Sigmoid colon (tissue), 7 donors: ENCODE measurements around the gene ZNF578. TPM values are rescaled to one million over a fixed set of nuclear protein-coding genes. Genes with fewer than 3 reads are reported as not detected.

Experiments
- DNase-seq: peaks from one replicate; pipeline ENCODE4 v3.0.0-alpha.2; 2019
- H3K27ac ChIP-seq, 4 donors: fragments of 200-600 bp; sonication (generic); one replicate each; pipeline ENCODE4 v1.5.1; 2016 to 2019; ENCODE audit warnings: mild to moderate bottlenecking in 1 of 4
- H3K27me3 ChIP-seq, 3 donors: fragments of 200-600 bp; sonication (generic); one replicate each; pipeline ENCODE4 v1.5.1; 2019; ENCODE audit warnings: mild to moderate bottlenecking in 1 of 3
- H3K36me3 ChIP-seq, 4 donors: fragments of 200-600 bp; sonication (generic); one replicate each; pipeline ENCODE4 v1.5.1; 2016 to 2019
- H3K4me1 ChIP-seq, 4 donors: fragments of 200-600 bp; sonication (generic); one replicate each; pipeline ENCODE4 v1.5.1; 2017 to 2019
- H3K4me3 ChIP-seq, 4 donors: fragments of 200-600 bp; sonication (generic); one replicate each; pipeline ENCODE4 v1.5.1; 2017 to 2019; ENCODE audit warnings: mild to moderate bottlenecking in 2 of 4, moderate library complexity in 1 of 4
- H3K9me3 ChIP-seq, 4 donors: fragments of 200-600 bp in 3 of 4; sonication (generic) in 3 of 4; one replicate each; pipeline versions ENCODE4 v1.5.1 to v1.6.1; 2013 to 2019
- EP300 ChIP-seq, 4 donors: sonication (generic); formaldehyde crosslinking; IDR thresholded peaks; one replicate each; pipeline ENCODE4 v1.6.1; 2017; ENCODE audit warnings: antibody characterized with exemption in 4 of 4
- POLR2A ChIP-seq, 2 donors: fragments of 450-650 bp; IDR thresholded peaks; one replicate each; pipeline ENCODE4 v1.6.1; 2016; ENCODE audit warnings: antibody characterized with exemption in 2 of 2, mild to moderate bottlenecking in 2 of 2, moderate library complexity in 2 of 2
- POLR2AphosphoS5 ChIP-seq, 4 donors: sonication (generic); formaldehyde crosslinking; IDR thresholded peaks; one replicate each; pipeline ENCODE4 v1.6.1; 2017; ENCODE audit warnings: antibody characterized with exemption in 4 of 4
- WGBS, 2 donors: extraction: QIAGEN DNeasy Blood & Tissue Kit; methylation state at CpG; one replicate each; pipeline ENCODE4 v1.1.7; 2013; 5-methylcytosine and 5-hydroxymethylcytosine counted together
- intact Hi-C: fragments of 100-400 bp; cut with DNase I; formaldehyde crosslinking; loops from one replicate; pipeline ENCODE4 v1.15.1; 2023
- polyA plus RNA-seq, 3 donors: library from polyadenylated mRNA; stranded (reverse); fragments of 200-250 nt; gene quantifications; one replicate each; pipeline ENCODE4 v1.2.3, GENCODE V29; 2013
- total RNA-seq, 4 donors: library from RNA; depleted of rRNA; stranded (reverse); fragments of >200 nt; gene quantifications; one replicate each; pipeline ENCODE4 v1.1.0, GENCODE V29; 2016
- TF ChIP-seq, protein P1 (sequence below), 4 experiments: fragments of 450-650 bp in 3 of 4; fragments of 200-600 bp in 1 of 4; IDR thresholded peaks; one replicate each; pipeline ENCODE4 v1.5.1; 2016 to 2019; ENCODE audit warnings: antibody characterized with exemption in 4 of 4, mild to moderate bottlenecking in 3 of 4, moderate library complexity in 2 of 4
- donor health status: healthy with polysubstance abuse.
- donor health status: Bipolar disorder and iron deficiency.
- donor health status: healthy.

ZNF578 gene
- total RNA-seq (1 to 10 TPM; 1.2 to 2.5 (median 2.4) TPM), polyA plus RNA-seq (1 to 10 TPM in 1 of 3 donors, not detected in 2; 1.1 TPM)

GRCh38 chr19:52453324-52454094 is at the start of gene ZNF578:
Gene ZNF578 (plus strand): TSS chr19:52453553. CDS start chr19:52501846, 48,293 bp downstream.
- H3K4me3 ChIP-seq = peak within 1 kb of the TSS; percentile 42 to 60 (median 51)
- WGBS, 2 donors = 5 to 20% methylated on average over 48 of the region's 48 CpGs
- H3K36me3 ChIP-seq = peaks cover 0 to 29% (median 16%) of the 10 kb centered on the region in 4 donors
- intact Hi-C loops = loop anchor here (5.0 kb wide), 1 partner anchor 74 kb away; the partner anchor contains the start of gene ZNF808
- DNase-seq = peak; percentile 85
- TF ChIP-seq EP300 (IDR thresholded peaks at IDR 0.05) (no peak), POLR2A (IDR thresholded peaks at IDR 0.05) (no peak), POLR2AphosphoS5 (IDR thresholded peaks at IDR 0.05) (peak in 2 of 4 donors; percentile 21 to 43)
- peaks cover 0 to 10% (median 3%) of the 10 kb centered on the region in 4 donors for H3K4me1 ChIP-seq
- peaks cover 0 to 8% (median 0%) of the 10 kb centered on the region in 3 donors for H3K27me3 ChIP-seq
- peaks cover 16 to 53% (median 42%) of the 10 kb centered on the region in 4 donors for H3K9me3 ChIP-seq
- peak within 1 kb of the TSS in 1 of 4 donors; percentile 22 for H3K27ac ChIP-seq

GRCh38 chr19:52410276-52410675 is 43.1 kb upstream of the ZNF578 start:
- H3K9me3 ChIP-seq = peaks cover 34 to 57% (median 52%) of the 10 kb centered on the region in 4 donors
- H3K36me3 ChIP-seq = peaks cover 36 to 99% (median 81%) of the 10 kb centered on the region in 4 donors
- intact Hi-C loops = no loop called here
- H3K4me3 ChIP-seq = no peak overlapping the region
- WGBS, 2 donors = 86 to 98% methylated on average over 6 of the region's 6 CpGs
- H3K27ac ChIP-seq = no peak overlapping the region
- no peak for TF ChIP-seq POLR2A (IDR thresholded peaks at IDR 0.05)
- TF ChIP-seq POLR2AphosphoS5 (IDR thresholded peaks at IDR 0.05) = no peak
- no peak for TF ChIP-seq EP300 (IDR thresholded peaks at IDR 0.05)
- H3K27me3 ChIP-seq = no peaks in the 10 kb centered on the region
- H3K4me1 ChIP-seq = no peaks in the 10 kb centered on the region
- no peak for DNase-seq

DNA sequence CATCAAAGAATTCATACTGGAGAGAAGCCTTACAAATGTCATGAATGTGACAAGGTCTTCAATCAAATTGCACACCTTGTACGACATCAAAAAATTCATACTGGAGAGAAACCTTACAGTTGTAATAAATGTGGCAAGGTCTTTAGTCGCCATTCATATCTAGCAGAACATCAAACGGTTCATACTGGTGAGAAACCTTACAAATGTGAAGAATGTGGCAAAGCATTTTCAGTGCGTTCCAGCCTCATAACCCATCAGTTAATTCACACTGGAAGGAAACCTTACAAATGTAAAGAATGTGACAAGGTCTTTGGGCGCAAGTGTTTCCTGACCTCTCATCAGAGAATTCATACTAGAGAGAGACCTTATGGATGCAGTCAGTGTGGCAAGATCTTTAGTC is 37.6 kb upstream of the ZNF578 start:
- no peak for TF ChIP-seq EP300 (IDR thresholded peaks at IDR 0.05)
- TF ChIP-seq, protein P1, sequence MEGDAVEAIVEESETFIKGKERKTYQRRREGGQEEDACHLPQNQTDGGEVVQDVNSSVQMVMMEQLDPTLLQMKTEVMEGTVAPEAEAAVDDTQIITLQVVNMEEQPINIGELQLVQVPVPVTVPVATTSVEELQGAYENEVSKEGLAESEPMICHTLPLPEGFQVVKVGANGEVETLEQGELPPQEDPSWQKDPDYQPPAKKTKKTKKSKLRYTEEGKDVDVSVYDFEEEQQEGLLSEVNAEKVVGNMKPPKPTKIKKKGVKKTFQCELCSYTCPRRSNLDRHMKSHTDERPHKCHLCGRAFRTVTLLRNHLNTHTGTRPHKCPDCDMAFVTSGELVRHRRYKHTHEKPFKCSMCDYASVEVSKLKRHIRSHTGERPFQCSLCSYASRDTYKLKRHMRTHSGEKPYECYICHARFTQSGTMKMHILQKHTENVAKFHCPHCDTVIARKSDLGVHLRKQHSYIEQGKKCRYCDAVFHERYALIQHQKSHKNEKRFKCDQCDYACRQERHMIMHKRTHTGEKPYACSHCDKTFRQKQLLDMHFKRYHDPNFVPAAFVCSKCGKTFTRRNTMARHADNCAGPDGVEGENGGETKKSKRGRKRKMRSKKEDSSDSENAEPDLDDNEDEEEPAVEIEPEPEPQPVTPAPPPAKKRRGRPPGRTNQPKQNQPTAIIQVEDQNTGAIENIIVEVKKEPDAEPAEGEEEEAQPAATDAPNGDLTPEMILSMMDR (IDR thresholded peaks at IDR 0.05) = no peak
- no peak for TF ChIP-seq POLR2A (IDR thresholded peaks at IDR 0.05)
- TF ChIP-seq POLR2AphosphoS5 (IDR thresholded peaks at IDR 0.05) = no peak
- no peaks in the 10 kb centered on the region for H3K4me1 ChIP-seq
- peaks cover 0 to 46% (median 29%) of the 10 kb centered on the region in 4 donors for H3K36me3 ChIP-seq
- no peaks in the 10 kb centered on the region for H3K27me3 ChIP-seq
- intact Hi-C loops = no loop called here
- peaks cover 49 to 82% (median 76%) of the 10 kb centered on the region in 4 donors for H3K9me3 ChIP-seq
- H3K27ac ChIP-seq = no peak overlapping the region
- WGBS, 2 donors = 96 to 98% methylated on average over 5 of the region's 5 CpGs
- H3K4me3 ChIP-seq = no peak overlapping the region
- DNase-seq = no peak

- H3K4me3 ChIP-seq = no peak within 1 kb of the TSS
- H3K27ac ChIP-seq = no peak within 1 kb of the TSS
- no peak for DNase-seq
- H3K36me3 ChIP-seq = no peaks in the 10 kb centered on the region
- intact Hi-C loops = no loop called here
- WGBS, 2 donors = 60 to 79% methylated on average over 27 of the region's 27 CpGs
- H3K9me3 ChIP-seq = peaks cover 5 to 55% (median 12%) of the 10 kb centered on the region in 4 donors
- H3K27me3 ChIP-seq = no peaks in the 10 kb centered on the region
- TF ChIP-seq, protein P1 (IDR thresholded peaks at IDR 0.05) = no peak
- TF ChIP-seq POLR2AphosphoS5 (IDR thresholded peaks at IDR 0.05) = no peak
- TF ChIP-seq POLR2A (IDR thresholded peaks at IDR 0.05) = no peak
- TF ChIP-seq EP300 (IDR thresholded peaks at IDR 0.05) = no peak
- no peaks in the 10 kb centered on the region for H3K4me1 ChIP-seq
Measured at GRCh38 chr19:52428937-52429336, 24.4 kb upstream of the ZNF578 start, which contains the start of gene ZNF534. Gene ZNF534 (plus strand): TSS chr19:52429148. CDS start chr19:52431475, 2,327 bp downstream.

- Histone ChIP-seq H3K4me3 (no peak overlapping the region), H3K9me3 (peaks cover 0 to 37% (median 19%) of the 10 kb centered on the region in 4 donors), H3K27me3 (no peaks in the 10 kb centered on the region), H3K4me1 (no peaks in the 10 kb centered on the region), H3K36me3 (no peaks in the 10 kb centered on the region), H3K27ac (no peak overlapping the region)
- intact Hi-C loops = no loop called here
- WGBS, 2 donors = 75 to 79% methylated on average over 3 of the region's 3 CpGs
- no peak for DNase-seq
- TF ChIP-seq, protein P1 (IDR thresholded peaks at IDR 0.05) = no peak
- TF ChIP-seq POLR2A (IDR thresholded peaks at IDR 0.05) (no peak), POLR2AphosphoS5 (IDR thresholded peaks at IDR 0.05) (no peak), EP300 (IDR thresholded peaks at IDR 0.05) (no peak)
Measured at GRCh38 chr19:52442179-52442578, 11.2 kb upstream of the ZNF578 start.
